ENCODE results near the gene CEACAM21.

CEACAM21 gene

DNA sequence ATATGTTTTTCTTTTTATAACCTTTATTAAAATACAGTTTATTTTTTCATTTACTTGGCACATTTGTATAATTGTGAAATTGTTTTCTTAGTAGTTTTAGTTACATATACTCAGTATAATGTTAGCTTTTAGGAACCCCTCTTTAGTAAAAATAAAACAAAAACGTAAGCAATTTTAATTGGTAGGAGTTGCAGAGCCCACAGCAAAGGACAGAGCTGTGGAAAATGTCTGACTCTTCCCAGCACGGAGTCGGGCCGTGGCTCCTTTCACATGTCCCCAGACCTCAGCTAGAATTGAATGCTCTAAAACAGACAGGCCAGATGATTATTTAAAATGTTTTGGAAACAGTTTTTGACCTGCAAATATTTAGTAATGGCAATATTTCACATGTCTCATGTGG, 27.9 kb upstream of the CEACAM21 start:
- FAIRE-seq (no peak), DNase-seq (ENCODE audit: insufficient read length, low spot score) (no peak)
- TF ChIP-seq, protein P1, sequence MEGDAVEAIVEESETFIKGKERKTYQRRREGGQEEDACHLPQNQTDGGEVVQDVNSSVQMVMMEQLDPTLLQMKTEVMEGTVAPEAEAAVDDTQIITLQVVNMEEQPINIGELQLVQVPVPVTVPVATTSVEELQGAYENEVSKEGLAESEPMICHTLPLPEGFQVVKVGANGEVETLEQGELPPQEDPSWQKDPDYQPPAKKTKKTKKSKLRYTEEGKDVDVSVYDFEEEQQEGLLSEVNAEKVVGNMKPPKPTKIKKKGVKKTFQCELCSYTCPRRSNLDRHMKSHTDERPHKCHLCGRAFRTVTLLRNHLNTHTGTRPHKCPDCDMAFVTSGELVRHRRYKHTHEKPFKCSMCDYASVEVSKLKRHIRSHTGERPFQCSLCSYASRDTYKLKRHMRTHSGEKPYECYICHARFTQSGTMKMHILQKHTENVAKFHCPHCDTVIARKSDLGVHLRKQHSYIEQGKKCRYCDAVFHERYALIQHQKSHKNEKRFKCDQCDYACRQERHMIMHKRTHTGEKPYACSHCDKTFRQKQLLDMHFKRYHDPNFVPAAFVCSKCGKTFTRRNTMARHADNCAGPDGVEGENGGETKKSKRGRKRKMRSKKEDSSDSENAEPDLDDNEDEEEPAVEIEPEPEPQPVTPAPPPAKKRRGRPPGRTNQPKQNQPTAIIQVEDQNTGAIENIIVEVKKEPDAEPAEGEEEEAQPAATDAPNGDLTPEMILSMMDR (IDR thresholded peaks at IDR 0.05; ENCODE audit: insufficient read depth, missing control alignments): no peak

- TF ChIP-seq, protein P1 (IDR thresholded peaks at IDR 0.05; ENCODE audit: insufficient read depth, missing control alignments): no peak
- FAIRE-seq (no peak), DNase-seq (ENCODE audit: insufficient read length, low spot score) (no peak)
These were observed 26.8 kb upstream of the CEACAM21 start for GRCh38 chr19:41548954-41549688.

GRCh38 chr19:41549884-41550283, 26.1 kb upstream of the CEACAM21 start:
- no peak for FAIRE-seq
- TF ChIP-seq, protein P1 (IDR thresholded peaks at IDR 0.05; ENCODE audit: insufficient read depth, missing control alignments): no peak

GRCh38 chr19:41551212-41551610, 24.8 kb upstream of the CEACAM21 start:
- TF ChIP-seq, protein P1 (IDR thresholded peaks at IDR 0.05; ENCODE audit: insufficient read depth, missing control alignments): no peak
- no peak for FAIRE-seq
- no peak for DNase-seq (ENCODE audit: insufficient read length, low spot score)

More at GRCh38 chr19:41549884-41550283, 26.1 kb upstream of the CEACAM21 start:
- no peak for DNase-seq (ENCODE audit: insufficient read length, low spot score)

DNA sequence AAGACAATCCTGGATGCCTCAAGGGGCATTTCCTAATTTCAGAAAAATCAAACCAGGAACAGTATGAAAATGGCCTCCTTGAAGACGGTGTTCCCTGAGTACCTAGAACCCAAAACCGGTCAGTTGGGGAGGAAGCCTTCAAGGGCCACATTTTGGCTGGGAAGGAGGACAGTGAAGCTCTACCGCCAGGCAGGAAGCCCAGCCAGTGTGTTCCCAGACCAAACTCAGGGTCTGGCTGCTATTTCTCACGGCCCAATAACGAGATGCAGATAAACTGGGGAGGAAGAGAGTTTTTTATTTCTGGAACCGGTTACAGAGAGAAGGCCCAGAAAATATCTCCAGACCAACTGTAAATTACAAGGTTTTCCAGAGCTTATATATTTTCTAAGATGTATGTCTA, 24.3 kb upstream of the CEACAM21 start:
- DNase-seq (ENCODE audit: insufficient read length, low spot score): no peak
- TF ChIP-seq, protein P1 (IDR thresholded peaks at IDR 0.05; ENCODE audit: insufficient read depth, missing control alignments): no peak
- FAIRE-seq: no peak

DNA sequence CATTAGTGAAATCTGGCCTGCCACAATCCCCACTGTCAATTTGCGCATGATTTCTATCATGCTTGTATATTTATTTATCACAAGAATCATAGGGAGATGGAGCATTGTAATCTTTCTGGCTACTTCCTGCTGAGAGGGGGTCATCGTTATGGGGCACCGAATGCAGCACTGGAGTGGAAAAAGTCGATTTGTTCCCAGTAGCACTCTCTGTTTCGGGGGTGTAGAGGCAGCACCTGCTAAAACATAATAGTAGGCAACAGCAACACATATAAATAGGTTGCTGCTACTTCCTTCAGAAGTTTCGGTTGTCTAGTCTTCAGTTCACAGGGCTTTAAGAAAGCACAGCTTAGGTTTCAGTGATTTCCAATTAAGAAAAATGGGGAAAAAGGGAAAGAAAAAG, 23.4 kb upstream of the CEACAM21 start:
- FAIRE-seq (no peak), DNase-seq (ENCODE audit: insufficient read length, low spot score) (no peak)
- TF ChIP-seq, protein P1 (IDR thresholded peaks at IDR 0.05; ENCODE audit: insufficient read depth, missing control alignments): no peak

DNA sequence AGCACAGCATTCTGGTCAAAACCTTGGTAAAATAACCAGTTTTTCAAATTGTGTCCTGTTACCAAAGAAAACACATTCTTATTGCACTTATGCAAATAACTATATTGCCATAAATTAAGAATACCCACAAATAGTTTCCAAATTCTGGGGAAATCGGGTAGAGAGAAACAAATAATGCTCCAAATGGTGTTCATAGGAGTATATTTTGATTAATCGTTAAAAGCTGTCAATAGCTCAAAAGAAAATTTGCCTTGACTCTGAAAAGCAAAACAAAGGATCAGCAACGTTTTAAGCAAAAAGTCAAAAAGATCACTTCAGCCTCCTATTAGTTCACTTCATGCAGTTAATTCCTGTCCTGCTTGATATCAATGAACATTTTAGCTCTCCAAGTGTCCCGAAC, 22.2 kb upstream of the CEACAM21 start:
- DNase-seq (ENCODE audit: insufficient read length, low spot score): no peak
- FAIRE-seq: no peak
- TF ChIP-seq, protein P1 (IDR thresholded peaks at IDR 0.05; ENCODE audit: insufficient read depth, missing control alignments): no peak

Data from D721Med (cell line).